ENCODE data around the gene PSTPIP2.
"Not testable (repeated sequence)": the region's sequence is repeated elsewhere in the genome, so short reads cannot be mapped to it uniquely, and the experiment has no call there.

PSTPIP2 gene

DNA sequence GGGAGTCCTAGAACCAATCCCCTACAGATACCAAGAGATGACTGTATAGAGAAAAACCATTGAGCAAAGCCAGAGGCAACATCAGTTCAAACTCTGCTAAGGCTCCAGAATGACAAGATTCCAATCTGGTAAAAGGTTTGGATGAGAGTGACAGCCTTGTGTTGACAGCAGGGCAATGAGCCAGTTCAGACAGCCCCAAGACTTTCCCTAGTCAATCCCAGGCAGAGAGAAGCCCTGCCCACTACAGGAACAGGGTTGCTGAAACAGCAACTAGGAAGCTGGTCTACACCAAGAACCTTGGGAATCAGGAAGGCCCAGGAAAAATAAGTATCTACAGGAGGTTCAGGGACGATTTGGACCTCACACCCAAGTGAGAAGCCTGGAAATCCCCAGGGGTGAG, 3.3 kb downstream of the PSTPIP2 start:
- no peak for DNase-seq

DNA sequence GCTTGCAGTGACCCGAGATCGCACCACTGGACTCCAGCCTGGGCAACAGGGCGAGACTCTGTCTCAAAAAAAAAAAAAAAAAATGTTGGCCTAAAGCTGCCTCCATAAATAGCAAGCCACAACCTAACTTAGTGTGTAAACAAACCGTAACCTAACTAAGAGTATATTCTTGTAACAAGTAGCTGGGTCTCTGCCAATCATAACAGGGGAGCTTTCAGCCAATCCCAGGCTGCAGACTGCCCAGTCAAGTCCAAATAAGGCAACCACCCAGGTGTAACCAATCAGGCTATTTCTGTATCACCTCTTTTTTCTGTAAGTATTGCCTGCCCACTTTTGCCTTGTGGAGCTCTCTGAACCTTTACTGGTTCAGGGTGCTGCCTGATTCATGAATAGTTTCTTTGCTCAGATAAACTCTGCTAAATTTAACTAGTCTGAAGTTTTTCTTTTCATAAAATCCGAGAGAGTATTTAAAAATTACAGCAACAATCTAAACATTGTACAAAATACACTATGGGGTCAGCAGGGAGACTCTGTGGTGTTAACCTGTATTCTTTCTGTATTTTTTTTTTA, 4.5 kb downstream of the PSTPIP2 start:
- no peak for DNase-seq

DNA sequence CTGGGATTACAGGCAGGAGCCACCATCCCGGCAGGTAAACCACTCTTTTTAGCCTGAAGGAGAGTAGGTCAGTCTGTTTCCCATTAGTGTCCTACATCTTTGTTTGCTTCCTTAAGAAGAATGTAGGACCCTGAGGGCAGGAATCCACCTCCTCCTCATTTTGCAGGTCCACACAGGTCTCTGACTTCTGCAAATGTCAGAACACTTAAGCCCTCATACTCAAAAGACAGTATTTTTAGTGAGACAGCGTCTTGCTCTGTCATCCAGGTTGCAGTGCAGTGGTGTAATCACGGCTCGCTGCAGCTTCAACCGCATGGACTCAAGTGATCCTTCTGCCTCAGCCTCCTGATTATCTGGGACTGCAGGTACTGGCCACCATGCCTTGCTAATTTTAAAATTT, 9.3 kb downstream of the PSTPIP2 start:
- no peak for DNase-seq

DNA sequence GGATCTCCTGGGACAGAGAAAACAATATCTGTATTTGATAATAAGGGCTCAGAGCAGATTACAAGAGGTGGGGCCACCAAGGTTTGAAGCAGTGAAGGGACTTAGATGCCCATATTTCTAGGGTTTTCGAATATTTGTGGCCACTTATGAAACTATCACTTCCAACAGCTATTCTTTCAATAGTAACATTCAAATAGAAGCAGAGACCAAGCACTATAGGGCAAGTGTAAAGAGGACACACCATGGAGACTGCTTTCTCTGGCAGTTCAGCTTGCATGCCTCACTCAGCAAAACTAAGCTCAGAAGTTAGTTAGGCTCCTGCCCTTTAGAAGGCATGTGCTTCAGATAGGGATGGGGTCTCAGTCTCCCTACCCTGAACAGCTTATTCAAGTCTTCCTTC, 10.3 kb downstream of the PSTPIP2 start:
- no peak for DNase-seq

DNA sequence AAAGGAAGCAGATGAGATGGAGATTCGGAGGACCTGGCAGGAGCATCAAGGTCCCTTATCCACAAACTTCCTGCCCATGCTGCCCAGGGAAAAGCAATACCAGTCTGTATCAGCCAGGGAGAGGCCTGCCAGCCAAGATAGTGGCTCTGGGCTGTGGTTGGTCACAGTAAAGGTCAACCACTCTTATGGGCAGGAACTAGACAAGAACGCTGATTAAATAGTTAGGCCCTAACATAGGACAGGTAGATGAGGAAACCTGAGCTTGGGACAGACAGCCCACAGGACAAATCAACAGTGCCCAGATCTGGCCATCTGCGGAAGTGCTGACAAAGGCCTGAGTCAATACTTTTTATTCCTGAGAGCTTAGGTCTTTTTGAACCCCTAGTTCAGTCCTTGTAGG, 10.7 kb downstream of the PSTPIP2 start:
- DNase-seq, result no peak

DNA sequence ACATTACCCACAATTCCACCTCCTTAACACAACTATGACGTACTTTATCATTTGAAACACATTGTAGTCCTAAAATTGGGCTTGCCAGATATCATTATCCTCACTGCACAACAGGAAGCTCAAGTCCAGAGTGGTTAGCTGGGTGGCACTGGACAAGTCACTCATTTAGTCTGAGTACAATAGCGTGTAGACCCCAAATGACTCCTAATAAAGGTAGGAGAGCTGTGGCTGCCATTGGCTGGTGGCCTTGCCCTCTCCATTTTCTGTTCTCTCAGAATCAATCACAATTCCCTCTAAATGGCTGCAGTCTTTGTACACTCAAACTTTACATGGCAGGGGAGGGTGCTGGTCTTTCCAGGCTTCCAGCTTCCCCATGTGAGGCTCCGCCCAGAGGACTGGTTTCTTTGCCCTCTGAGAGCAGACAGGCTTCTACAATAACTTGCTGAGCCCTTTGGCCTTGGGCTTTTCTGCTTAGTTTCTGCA, 11.7 kb downstream of the PSTPIP2 start:
- no peak for DNase-seq

DNA sequence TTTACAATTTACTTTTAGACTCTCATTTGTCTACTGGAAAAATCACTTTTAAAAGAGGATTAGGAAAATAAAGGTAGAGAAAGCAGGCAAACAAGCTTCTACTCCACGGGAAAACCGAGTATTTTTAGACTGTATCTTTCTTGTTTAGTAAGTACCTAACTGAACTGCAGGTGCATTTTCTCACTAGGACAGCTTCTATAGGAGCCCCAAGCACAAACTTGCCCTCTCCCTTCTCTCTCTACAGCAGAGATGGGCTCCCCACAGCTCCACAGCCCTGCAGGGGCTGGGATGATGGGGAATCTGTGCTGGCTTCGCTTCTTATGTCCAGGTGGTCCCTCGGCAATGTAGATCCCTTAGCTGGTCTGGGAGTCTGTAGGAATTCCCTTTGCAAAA, 16.2 kb downstream of the PSTPIP2 start:
- no peak for DNase-seq

DNA sequence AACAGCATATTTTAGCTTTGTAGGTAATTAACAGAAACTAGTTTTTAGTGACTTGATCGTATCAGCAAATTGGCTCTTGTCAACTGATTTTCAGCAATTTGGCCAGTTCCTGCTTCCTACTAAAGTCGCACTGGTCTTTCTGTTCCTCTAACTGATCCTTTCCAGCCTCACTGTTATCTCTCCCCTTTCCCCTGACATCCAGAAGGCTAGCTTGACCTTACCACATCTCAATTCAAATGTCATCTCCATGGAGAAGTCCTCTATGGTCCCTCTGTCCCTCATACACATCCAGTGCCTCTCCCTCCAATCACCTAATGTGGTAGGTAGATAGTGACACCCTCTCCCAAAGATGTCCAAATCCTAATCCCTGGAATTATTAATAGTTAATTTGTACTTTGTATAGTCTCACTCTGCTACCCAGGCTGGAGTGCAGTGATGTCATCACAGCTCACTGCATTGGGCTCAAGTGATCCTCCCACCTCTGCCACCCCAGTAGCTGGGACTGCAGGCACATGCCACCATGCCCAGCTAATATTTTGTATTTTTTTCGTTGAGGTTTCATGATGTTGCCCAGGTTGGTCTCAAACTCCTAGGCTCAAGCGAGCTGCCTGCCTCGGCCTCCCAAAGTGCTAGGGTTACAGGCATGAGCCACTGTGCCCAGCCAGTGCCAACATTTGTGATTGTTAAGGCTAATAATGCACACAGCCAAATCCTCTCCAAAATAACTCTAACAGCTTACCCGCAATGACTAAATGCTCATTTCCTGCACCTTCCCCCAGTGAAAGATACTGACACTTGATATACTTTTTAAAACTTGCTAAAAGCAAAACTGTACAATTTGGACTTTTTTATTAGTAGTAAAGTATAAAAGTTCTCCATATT, 16.9 kb downstream of the PSTPIP2 start:
- no peak for DNase-seq

DNA sequence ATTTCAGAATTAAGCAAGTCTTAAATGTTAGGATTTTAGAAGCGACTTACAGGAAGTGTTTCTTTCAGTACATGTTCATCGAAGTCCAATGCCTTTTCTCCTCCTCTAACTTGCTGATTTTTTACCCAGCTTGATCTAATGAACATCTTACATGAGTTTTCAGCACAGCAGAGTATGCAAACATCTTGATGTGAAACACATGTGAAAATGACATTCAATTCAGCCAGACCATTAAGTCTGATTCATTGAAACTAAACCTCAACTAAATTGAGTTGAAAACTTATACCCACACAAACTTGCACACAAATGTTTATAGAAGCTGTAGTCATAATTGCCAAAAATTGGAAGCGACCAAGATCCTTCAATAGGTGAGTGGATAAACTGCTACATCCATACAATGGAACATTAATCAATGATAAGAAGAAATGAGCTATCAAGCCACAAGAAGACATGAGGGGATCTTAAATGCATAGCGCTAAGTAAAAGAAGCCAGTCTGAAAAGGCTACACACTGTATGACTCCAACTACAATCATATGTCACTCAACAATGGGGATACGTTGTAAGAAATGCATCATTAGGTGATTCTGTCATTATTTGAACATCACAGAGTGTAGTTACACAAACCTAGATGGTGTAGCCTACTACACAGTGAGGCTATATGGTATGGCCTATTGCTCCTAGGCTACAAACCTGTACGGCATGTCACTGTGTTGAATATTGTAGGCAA, 18.5 kb downstream of the PSTPIP2 start:
- no peak for DNase-seq

DNA sequence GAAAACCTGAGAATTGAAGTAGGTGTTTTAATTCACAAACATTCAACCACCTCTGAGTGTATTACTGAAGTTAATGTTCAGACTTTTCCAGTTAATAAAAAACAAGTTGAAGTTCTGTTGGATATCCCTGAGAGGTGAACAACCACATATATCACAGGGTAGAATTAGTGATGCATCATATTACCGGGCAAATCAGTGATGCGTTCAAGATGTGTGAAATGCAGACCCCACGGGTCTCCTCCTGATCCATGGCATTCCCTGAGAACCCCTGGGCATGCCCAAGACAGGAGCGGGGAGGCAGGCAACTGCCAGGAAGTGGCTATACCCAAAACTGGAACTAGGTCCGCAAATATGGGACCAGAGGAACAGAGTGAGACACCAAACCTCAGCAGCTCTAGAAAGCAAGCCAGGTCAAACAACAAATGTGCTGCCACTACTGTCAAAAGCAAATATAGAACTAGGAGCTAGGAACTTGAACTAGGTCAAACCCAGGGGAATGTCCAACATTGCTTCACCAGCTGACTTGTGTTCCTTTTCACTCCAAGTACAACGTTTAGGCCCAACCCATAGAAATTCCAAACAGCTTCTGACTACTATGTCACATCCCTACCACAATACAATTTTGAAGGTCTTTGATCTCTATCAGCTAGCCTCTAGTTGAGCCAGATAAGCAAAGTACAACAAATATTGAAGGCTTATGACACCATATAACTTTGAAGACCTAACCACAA, 20.2 kb downstream of the PSTPIP2 start:
- no peak for DNase-seq

DNA sequence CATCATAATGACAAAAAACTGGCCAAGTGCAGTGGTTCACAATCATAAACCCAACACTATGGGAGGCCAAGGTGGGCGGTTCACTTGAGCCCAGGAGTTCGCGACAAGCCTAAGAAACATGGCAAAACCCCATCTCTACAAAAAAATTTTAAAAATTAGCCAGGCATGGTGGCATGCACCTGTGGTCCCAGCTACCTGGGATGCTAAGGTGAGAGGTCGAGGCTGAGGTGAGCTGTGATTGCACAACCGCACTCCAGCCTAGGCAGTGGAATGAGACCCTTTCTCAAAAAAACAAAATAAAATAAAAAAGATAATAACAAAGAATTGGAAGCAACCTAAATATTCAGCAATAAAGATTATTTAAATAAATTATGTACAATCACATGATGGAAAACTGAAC, 21.8 kb downstream of the PSTPIP2 start:
- no peak for DNase-seq

DNA sequence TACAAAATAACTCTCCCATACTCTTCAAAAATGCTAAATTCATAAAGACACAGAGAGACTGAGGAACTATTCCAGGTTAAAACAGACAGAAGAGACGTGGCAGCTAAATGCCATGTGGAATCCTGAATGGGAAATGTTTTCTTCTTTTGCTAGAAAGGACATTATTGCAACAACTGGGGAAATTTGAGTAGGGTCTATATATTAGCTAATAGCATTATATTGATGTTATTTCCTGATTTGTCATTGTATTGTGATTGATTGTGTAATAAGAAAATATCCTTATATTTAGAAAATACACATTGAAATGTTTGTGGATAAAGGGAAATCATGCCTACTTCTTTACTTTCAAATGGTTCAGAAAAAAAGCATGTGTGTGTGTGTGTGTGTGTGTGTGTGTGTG, 23.4 kb downstream of the PSTPIP2 start:
- DNase-seq, result no peak

DNA sequence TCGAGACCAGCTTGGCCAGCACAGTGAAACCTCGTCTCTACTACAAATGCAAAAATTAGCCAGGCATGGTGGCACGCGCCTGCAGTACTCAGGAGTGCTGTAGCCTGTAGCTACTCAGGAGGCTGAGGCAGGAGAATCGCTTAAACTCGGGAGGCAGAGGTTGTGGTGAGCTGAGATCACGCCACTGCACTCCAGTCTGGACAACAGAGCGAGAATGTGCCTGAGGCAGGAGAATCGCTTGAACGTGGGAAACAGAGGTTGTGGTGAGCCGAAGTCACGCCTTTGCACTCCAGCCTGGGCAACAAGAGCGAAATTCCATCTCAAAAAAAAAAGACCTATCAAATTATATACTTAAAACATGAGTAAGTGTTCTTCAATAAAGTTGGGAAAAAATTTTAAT, 24.7 kb downstream of the PSTPIP2 start:
- DNase-seq, result not testable (repeated sequence)

DNA sequence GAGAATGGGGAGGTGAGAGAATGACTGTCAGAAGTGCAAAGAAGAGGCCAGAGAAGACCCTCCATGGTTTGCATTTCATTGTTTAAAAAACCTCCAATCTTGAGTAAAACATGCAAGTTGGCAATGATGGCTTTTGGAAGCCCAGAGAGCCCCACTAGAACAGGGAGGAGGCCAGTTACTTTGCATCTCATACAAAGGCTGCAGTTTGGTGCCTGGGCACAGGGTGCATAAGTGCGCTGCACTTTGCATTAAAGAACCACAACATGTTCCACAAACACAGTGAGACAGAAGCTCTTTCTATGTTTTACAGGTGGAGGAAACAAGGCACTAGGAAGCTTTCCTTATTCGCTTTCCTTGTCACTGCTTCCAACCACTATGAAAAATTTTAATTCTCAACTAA, 25.4 kb downstream of the PSTPIP2 start:
- DNase-seq, result no peak

DNA sequence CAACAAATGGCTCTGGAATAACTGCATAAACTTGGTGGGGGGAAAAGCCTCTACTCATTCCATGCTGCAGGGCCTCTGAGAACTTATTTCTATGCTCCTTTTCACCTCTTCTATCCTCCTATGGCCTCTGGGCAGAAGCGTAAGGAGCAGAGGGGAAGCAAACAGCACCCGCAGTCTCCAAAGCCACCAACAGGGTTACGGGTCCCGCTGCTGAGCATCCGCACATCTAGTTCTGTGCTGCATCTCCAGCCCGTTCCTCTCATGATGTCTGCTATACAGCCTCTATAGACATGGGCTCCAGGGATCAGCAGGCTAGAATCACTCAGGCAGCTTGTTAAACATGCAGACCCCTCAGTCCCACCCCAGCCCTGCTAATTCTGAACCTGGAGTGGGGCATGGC, 25.9 kb downstream of the PSTPIP2 start:
- no peak for DNase-seq

DNA sequence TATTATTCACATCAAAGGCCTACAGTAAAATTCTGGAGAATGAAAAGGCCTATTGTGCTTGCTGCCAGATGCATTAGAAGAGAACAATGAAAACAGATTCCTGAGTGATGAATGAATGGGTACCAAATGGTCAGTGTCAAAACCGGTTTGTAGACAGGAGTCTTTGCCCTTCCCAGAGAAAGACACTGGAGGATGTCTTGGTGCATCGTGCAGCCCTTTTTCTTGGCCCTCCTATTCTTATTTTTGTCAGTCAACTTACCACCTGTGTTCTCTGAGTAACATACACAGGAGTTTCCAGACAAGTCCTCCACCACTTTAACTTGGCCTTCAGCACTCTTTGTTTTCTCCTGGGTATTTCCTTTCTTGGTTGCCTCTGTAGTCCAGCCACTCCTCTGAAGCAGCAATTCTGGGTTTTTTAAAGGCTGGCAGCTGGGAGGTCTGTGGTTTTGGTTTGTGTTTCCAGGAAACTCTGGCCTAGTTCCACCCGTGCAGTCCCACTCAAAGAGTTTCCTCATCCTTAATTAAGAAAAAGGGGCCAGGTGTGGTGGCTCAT, 29.4 kb downstream of the PSTPIP2 start:
- peak; percentile 30 for DNase-seq

DNA sequence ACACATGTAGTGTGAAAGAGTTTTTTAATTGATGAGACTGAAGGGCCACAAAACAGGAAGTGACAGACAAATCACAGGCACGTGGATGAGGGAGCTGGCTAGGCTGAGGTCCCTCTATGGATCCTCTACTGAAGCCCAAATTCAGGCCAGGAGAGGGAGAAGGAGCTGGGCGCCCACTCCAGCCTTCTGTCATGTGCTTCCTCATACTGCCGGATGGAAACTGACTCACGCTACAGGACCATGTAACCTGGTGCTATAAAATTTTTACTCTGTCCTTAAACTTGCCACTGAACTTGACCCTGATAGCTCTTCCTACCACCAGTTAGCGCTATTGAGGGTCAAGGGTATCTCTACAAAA, 31.3 kb downstream of the PSTPIP2 start:
- DNase-seq, result no peak

DNA sequence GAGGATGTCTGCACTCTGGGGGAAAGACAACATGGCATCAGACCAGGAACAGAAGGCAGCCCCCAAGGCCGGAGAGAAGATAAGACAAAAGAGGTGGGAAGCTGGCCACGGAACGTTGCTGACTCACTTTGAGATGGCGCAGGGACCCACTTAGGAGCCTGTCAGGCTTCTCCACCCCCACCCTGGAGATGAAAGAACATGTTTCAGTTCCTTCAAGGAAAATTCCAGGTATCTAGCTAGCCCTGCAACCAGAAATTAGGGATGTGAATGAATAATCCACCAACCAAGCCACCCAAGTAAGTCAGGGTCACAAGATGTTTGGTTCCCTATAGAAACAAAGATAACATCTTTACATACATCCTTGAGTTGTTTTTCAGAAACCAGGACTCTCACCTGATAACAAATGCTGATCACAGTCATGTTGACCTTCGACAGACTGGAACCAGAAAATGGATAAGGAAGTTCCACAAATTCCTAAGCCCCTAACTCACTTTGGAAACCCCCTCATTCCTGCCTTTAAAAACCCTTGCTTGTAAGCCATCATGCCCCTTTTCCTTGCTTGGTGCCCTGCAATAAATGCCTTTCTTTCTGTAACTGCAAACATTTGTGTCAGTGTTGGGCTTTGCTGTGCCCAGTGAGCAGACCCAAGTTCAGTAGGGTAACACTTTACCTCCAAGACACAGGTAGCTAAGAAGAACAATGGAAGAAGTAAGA, 31.9 kb downstream of the PSTPIP2 start:
- no peak for DNase-seq

DNA sequence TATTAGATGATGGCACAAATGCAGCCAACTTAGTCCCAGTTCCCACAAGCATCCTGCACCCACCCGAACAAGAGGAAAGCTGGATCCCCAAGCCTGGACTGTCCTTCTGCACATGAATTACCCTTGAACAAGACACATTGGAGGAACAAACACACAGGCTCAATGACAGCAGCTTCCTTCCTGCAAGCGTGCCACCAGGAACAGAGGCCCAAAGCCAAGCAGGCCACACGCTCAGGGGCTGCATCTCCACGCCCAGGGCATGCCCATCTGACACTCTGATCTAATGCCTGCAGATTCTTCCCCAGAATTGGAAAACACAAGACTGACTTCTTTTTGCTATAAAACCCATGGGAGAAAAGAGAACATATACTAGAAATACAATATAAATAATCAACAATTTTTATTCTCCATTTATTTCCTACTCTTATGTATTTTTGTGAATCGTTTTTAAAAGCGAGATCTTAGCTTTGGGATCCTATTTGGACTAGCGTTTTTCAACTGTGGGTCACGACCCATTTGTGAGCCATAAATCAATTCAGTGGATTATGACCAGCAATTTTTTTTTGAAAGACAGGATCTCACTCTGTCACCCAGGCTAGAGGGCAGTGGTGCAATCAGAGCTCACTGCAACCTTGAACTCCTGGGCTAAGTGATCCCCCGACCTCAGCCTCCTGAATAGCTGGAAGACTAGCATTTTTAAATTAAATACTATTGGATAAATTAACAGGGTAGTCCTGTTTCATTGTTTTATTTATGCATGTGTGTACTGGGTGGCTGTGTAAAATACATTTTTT, 34.4 kb downstream of the PSTPIP2 start:
- no peak for DNase-seq

DNA sequence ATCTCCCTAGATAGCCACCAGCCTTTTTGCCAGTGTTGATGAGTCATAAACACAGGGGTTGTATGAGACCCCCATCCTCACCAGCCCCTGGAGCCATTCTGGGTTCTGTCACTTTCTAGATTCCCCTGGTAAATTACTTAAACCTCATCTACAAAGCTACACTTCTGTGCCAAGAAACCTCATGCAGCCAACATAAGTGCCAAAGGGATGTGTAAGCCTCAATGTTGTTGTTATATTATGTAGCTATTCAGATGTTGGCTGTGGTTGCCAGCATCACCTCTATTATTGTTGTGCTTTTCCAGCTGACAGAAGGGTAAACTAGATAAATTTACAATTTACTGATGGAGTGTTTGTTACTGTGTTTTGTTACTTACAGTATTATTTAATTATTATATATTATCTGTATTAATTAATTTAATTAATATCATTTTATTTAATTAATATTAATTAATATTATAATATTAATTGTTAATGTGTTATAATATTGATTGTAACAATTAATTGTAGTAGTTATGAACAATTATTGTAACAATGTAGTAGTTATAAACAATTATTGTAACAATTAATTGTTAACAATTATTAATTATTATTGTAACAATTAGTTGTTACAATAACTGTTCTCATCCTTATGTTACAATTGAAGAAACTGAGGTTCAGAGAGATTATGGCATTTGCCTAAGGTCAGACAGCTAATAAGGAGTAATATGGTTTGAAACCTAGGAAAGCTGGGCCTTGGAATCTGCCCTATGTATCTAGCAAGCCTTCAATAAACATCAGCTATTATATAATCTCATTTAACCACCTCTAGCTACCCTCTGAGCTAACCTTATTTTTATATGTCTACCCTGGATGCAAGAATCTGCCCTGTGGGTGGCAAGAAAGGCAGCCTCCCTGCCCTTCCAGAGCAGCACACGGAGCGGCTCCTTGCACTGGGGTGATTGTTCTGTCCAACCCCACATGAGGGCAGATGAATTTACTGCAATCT, 36.1 kb downstream of the PSTPIP2 start:
- no peak for DNase-seq

All from left hindlimb (tissue), 1 donor.